IMR-90 (cell line): ENCODE data around the gene SMYD4. TPM values are rescaled to one million over a fixed set of nuclear protein-coding genes. Genes with fewer than 3 reads are reported as not detected.

Source experiments
- ATAC-seq: fragments of 200-7000 bp; cut with Tn5 transposase; 2 replicates; pipeline ENCODE4 v1.9.1; 2020; ENCODE audit warnings: low read depth, mild to moderate bottlenecking, moderate library complexity
- BruUV-seq: library from RNA; stranded (reverse); fragments of 400-500 nt; replicated peaks from 2 replicates; lab custom pipeline; 2021; lab: Mats Ljungman, UMichigan
- CTCF ChIA-PET: fragments of 300-600 bp; formaldehyde crosslinking; extraction: SDS; loops from one replicate; lab custom pipeline; 2021; ENCODE audit warnings: antibody characterized with exemption; lab: Yijun Ruan, JAX
- POLR2A ChIA-PET: fragments of 300-600 bp; sonication (Branson Sonifier 250); formaldehyde crosslinking; loops from one replicate; lab custom pipeline; 2022; ENCODE audit warnings: antibody characterized with exemption; ENCODE audit not compliant: unreplicated experiment; lab: Charles Lee
- DNase-seq: peaks from one replicate; pipeline ENCODE4 v3.0.0; 2013
- H2AFZ ChIP-seq: replicated peaks from 2 replicates; pipeline ENCODE3; 2013; ENCODE audit warnings: low read length, mild to moderate bottlenecking; ENCODE audit not compliant: poor library complexity
- H2AK5ac ChIP-seq: 2 replicates; pipeline ENCODE4 v1.6.1; 2013; ENCODE audit warnings: low read depth, low read length, inconsistent platforms
- H2AK9ac ChIP-seq: replicated peaks from 2 replicates; pipeline ENCODE3; 2013; ENCODE audit warnings: mild to moderate bottlenecking, low read depth, low read length, moderate library complexity; ENCODE audit not compliant: poor library complexity
- H2BK120ac ChIP-seq: 2 replicates; pipeline ENCODE4 v1.6.1; 2013; ENCODE audit warnings: low read depth, low read length, inconsistent platforms
- H2BK15ac ChIP-seq: 3 replicates; pipeline ENCODE4 v1.6.1; 2013; ENCODE audit warnings: low read depth, low read length, inconsistent platforms
- H2BK20ac ChIP-seq: 2 replicates; pipeline ENCODE4 v1.6.1; 2013; ENCODE audit warnings: low read depth, mild to moderate bottlenecking, inconsistent platforms, low read length, moderate library complexity
- H2BK5ac ChIP-seq: 2 replicates; pipeline ENCODE4 v1.6.1; 2013; ENCODE audit warnings: mild to moderate bottlenecking, low read depth, low read length, inconsistent platforms; ENCODE audit not compliant: poor library complexity, severe bottlenecking
- H3K14ac ChIP-seq: replicated peaks from 2 replicates; pipeline ENCODE4 v1.6.1; 2013; ENCODE audit warnings: low read depth, low read length, inconsistent platforms
- H3K18ac ChIP-seq: 2 replicates; pipeline ENCODE4 v1.6.1; 2013; ENCODE audit warnings: low read depth, low read length, control low read depth
- H3K23ac ChIP-seq: 2 replicates; pipeline ENCODE4 v1.6.1; 2013; ENCODE audit warnings: low read depth, low read length, inconsistent platforms
- H3K27ac ChIP-seq: 2 replicates; pipeline ENCODE4 v1.5.1; 2013; ENCODE audit warnings: mild to moderate bottlenecking, control low read depth, low read length; ENCODE audit not compliant: insufficient read depth
- H3K27me3 ChIP-seq: 2 replicates; pipeline ENCODE4 v1.6.1; 2013; ENCODE audit warnings: low read length; ENCODE audit not compliant: control insufficient read depth, insufficient read depth
- H3K36me3 ChIP-seq: 2 replicates; pipeline ENCODE4 v1.6.1; 2013; ENCODE audit warnings: low read length, mixed read lengths; ENCODE audit not compliant: control insufficient read depth, insufficient read depth
- H3K4ac ChIP-seq: 2 replicates; pipeline ENCODE4 v1.6.1; 2013; ENCODE audit warnings: low read depth, low read length, inconsistent platforms
- H3K4me1 ChIP-seq: 2 replicates; pipeline ENCODE4 v1.6.1; 2013; ENCODE audit warnings: low read length, mixed read lengths; ENCODE audit not compliant: control insufficient read depth, insufficient read depth
- H3K4me2 ChIP-seq: 2 replicates; pipeline ENCODE4 v1.6.1; 2013; ENCODE audit warnings: low read depth, mild to moderate bottlenecking, control low read depth, low read length, moderate library complexity
- H3K4me3 ChIP-seq: 2 replicates; pipeline ENCODE4 v1.5.1; 2013; ENCODE audit warnings: low read depth, mild to moderate bottlenecking, control low read depth, low read length, moderate library complexity; ENCODE audit not compliant: insufficient read depth
- H3K56ac ChIP-seq: 2 replicates; pipeline ENCODE4 v1.6.1; 2013; ENCODE audit warnings: low read length, inconsistent platforms; ENCODE audit not compliant: insufficient read depth; ENCODE audit errors: extremely low read depth
- H3K79me1 ChIP-seq, 2 experiments: 2 replicates each; pipeline ENCODE4 v1.6.1; 2013; ENCODE audit warnings: low read length in 2 of 2, inconsistent platforms in 1 of 2, low read depth in 1 of 2
- H3K9ac ChIP-seq: 2 replicates; pipeline ENCODE4 v1.6.1; 2013; ENCODE audit warnings: low read depth, low read length, control low read depth
- H3K9me1 ChIP-seq: 2 replicates; pipeline ENCODE4 v1.6.1; 2013; ENCODE audit warnings: low read length, inconsistent platforms; ENCODE audit not compliant: insufficient read depth
- H3K9me3 ChIP-seq: 2 replicates; pipeline ENCODE4 v1.6.1; 2013; ENCODE audit warnings: low read length; ENCODE audit not compliant: control insufficient read depth, insufficient read depth
- H4K20me1 ChIP-seq: 2 replicates; pipeline ENCODE4 v1.6.1; 2013; ENCODE audit warnings: low read length, inconsistent platforms; ENCODE audit not compliant: insufficient read depth
- H4K5ac ChIP-seq: 2 replicates; pipeline ENCODE4 v1.6.1; 2013; ENCODE audit warnings: mild to moderate bottlenecking, low read depth, low read length, control low read depth
- H4K8ac ChIP-seq, 2 experiments: 2 replicates each; pipeline ENCODE4 v1.6.1; 2013; ENCODE audit warnings: low read depth in 2 of 2, low read length in 2 of 2, control low read depth in 1 of 2, inconsistent platforms in 1 of 2
- H4K91ac ChIP-seq: 2 replicates; pipeline ENCODE4 v1.6.1; 2013; ENCODE audit warnings: low read depth, low read length, inconsistent platforms; ENCODE audit not compliant: insufficient read depth
- CHD1 ChIP-seq: IDR thresholded peaks from 2 replicates; pipeline ENCODE4 v1.6.1; 2012; ENCODE audit warnings: low read depth, low read length, improper control_type of control experiment
- FOS ChIP-seq: fragments of 150-350 bp; IDR thresholded peaks from 2 replicates; pipeline ENCODE4 v1.6.1; 2016; ENCODE audit warnings: low read depth, low read length
- MAFK ChIP-seq: IDR thresholded peaks from 2 replicates; pipeline ENCODE4 v1.6.1; 2012; ENCODE audit warnings: low read depth, low read length, improper control_type of control experiment
- MAZ ChIP-seq: IDR thresholded peaks from 2 replicates; pipeline ENCODE4 v1.6.1; 2012; ENCODE audit warnings: low read depth, mild to moderate bottlenecking, low read length, improper control_type of control experiment, moderate library complexity, borderline replicate concordance
- MXI1 ChIP-seq: IDR thresholded peaks from 2 replicates; pipeline ENCODE4 v1.6.1; 2012; ENCODE audit warnings: low read depth, mild to moderate bottlenecking, low read length, moderate library complexity, borderline replicate concordance
- NFE2L2 ChIP-seq: fragments of 150-350 bp; IDR thresholded peaks from 2 replicates; pipeline ENCODE4 v1.6.1; 2016; ENCODE audit warnings: low read depth, mild to moderate bottlenecking, low read length
- POLR2A ChIP-seq: IDR thresholded peaks from 2 replicates; pipeline ENCODE4 v1.6.1; 2012; ENCODE audit warnings: mild to moderate bottlenecking, low read depth, low read length
- RAD21 ChIP-seq: IDR thresholded peaks from 2 replicates; pipeline ENCODE4 v1.6.1; 2012; ENCODE audit warnings: low read length, improper control_type of control experiment
- RCOR1 ChIP-seq: IDR thresholded peaks from 2 replicates; pipeline ENCODE4 v1.6.1; 2012; ENCODE audit warnings: mild to moderate bottlenecking, low read length, improper control_type of control experiment; ENCODE audit not compliant: insufficient replicate concordance
- WGBS, 2 experiments: methylation state at CpG; one replicate each; pipeline versions ENCODE4 v1.1.5 to v1.1.7; 2013; ENCODE audit warnings: missing lambda C conversion rate in 2 of 2; ENCODE audit not compliant: insufficient read length in 1 of 2; ENCODE audit errors: extremely low coverage in 2 of 2; 5-methylcytosine and 5-hydroxymethylcytosine counted together
- dilution Hi-C: fragments of 300-500 bp; cut with HindIII; formaldehyde crosslinking; loops from one replicate; pipeline ENCODE4 v1.14.3; 2018; ENCODE audit warnings: low sequenced_read_pairs; ENCODE audit not compliant: unreplicated experiment
- in situ Hi-C: fragments of 300-500 bp; cut with MboI; formaldehyde crosslinking; loops from 3 replicates; pipeline ENCODE4 v1.14.3; 2019; ENCODE audit warnings: low sequenced_read_pairs, inconsistent platforms, mixed read lengths
- intact Hi-C: fragments of 100-400 bp; cut with micrococcal nuclease; formaldehyde crosslinking; loops from 2 replicates; pipeline ENCODE4 v1.10.0; 2022
- polyA plus RNA-seq, 3 experiments: library from polyadenylated mRNA; depleted of rRNA; stranded (reverse); fragments of >200 nt; gene quantifications; 2 replicates each; pipeline ENCODE4 v1.2.3, GENCODE V29; 2012; ENCODE audit warnings: low replicate concordance in 1 of 3
- total RNA-seq: library from RNA; depleted of rRNA; stranded (reverse); fragments of >200 nt; gene quantifications from 2 replicates; pipeline ENCODE4 v1.2.3, GENCODE V29; 2012
- TF ChIP-seq, protein P1 (sequence below): fragments of 150-350 bp; IDR thresholded peaks from 2 replicates; pipeline ENCODE4 v1.6.1; 2017; ENCODE audit warnings: mild to moderate bottlenecking, antibody characterized with exemption, low read length, low read depth
- TF ChIP-seq, protein P2 (sequence below): conservative IDR thresholded peaks from 2 replicates; pipeline ENCODE4 v1.5.1; 2012; ENCODE audit warnings: mild to moderate bottlenecking, low read depth, low read length, improper control_type of control experiment

Gene SMYD4
- total and polyA plus RNA-seq, 2 of the 4 experiments (the other 2 are of a cell fraction), result 5.3 to 7.2 TPM

DNA sequence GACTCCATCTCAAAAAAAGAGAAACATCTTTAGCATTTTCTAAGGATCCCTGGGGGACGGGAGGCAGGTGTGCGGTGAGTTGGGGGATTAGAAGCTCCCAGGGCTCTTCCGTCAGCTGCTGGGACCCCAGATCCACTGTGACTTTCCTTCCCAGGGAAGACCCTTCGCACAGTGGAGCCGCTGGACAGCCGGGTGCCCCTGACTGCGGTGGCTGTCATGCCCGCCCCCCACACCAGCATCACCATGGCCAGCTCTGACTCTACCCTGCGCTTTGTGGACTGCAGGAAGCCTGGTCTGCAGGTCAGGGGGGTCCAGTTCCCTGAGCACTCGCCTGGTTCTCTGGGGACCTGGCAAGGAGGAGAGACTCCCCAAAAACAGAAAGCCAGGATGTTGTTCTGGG, 94.3 kb downstream of the SMYD4 start:
- no peak overlapping the region for H2AK9ac ChIP-seq
- H2AFZ ChIP-seq, result no peak overlapping the region
- ATAC-seq, result no peak
- H3K18ac ChIP-seq, result no peak overlapping the region
- no peak overlapping the region for H4K5ac ChIP-seq
- no TSS peak for BruUV-seq
- H3K27ac ChIP-seq, result no peak overlapping the region
- H4K20me1 ChIP-seq, result no peaks in the 10 kb centered on the region
- no peak overlapping the region for H3K4me2 ChIP-seq
- CTCF ChIA-PET, result no interaction called here
- no peak for DNase-seq
- H2BK20ac ChIP-seq, result no peak overlapping the region
- no peaks in the 10 kb centered on the region for H3K27me3 ChIP-seq
- no peak overlapping the region for H2BK5ac ChIP-seq
- H2BK15ac ChIP-seq, result no peak overlapping the region
- no peak overlapping the region for H3K4ac ChIP-seq
- no peak overlapping the region for H4K8ac ChIP-seq
- H3K4me3 ChIP-seq, result no peak overlapping the region
- H3K9ac ChIP-seq, result no peak overlapping the region
- H3K9me1 ChIP-seq, result peaks cover 5% of the 10 kb centered on the region; the same call in 1 of the 2 replicates
- WGBS, 2 experiments, result no CpG with 5 or more reads among the region's 10 CpGs
- no peak overlapping the region for H2AK5ac ChIP-seq
- no peak overlapping the region for H4K91ac ChIP-seq
- peaks cover 8% of the 10 kb centered on the region for H3K4me1 ChIP-seq
- POLR2A ChIA-PET, result no interaction called here
- in situ Hi-C loops (no loop called here), dilution Hi-C loops (no loop called here), intact Hi-C loops (no loop called here)
- H3K9me3 ChIP-seq, result no peaks in the 10 kb centered on the region
- H3K23ac ChIP-seq, result no peak overlapping the region
- peaks cover 21% of the 10 kb centered on the region for H3K36me3 ChIP-seq
- no peak overlapping the region for H3K14ac ChIP-seq
- no peak overlapping the region for H2BK120ac ChIP-seq
- H3K56ac ChIP-seq, result no peak overlapping the region
- TF ChIP-seq MAFK, result no peak
- no peak for TF ChIP-seq FOS
- TF ChIP-seq MAZ, result no peak
- no peak for TF ChIP-seq NFE2L2
- TF ChIP-seq MXI1, result no peak
- no peak for TF ChIP-seq POLR2A
- TF ChIP-seq CHD1, result no peak
- no peak for TF ChIP-seq RAD21
- TF ChIP-seq, protein P1, sequence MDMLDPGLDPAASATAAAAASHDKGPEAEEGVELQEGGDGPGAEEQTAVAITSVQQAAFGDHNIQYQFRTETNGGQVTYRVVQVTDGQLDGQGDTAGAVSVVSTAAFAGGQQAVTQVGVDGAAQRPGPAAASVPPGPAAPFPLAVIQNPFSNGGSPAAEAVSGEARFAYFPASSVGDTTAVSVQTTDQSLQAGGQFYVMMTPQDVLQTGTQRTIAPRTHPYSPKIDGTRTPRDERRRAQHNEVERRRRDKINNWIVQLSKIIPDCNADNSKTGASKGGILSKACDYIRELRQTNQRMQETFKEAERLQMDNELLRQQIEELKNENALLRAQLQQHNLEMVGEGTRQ, result no peak
- TF ChIP-seq, protein P2, sequence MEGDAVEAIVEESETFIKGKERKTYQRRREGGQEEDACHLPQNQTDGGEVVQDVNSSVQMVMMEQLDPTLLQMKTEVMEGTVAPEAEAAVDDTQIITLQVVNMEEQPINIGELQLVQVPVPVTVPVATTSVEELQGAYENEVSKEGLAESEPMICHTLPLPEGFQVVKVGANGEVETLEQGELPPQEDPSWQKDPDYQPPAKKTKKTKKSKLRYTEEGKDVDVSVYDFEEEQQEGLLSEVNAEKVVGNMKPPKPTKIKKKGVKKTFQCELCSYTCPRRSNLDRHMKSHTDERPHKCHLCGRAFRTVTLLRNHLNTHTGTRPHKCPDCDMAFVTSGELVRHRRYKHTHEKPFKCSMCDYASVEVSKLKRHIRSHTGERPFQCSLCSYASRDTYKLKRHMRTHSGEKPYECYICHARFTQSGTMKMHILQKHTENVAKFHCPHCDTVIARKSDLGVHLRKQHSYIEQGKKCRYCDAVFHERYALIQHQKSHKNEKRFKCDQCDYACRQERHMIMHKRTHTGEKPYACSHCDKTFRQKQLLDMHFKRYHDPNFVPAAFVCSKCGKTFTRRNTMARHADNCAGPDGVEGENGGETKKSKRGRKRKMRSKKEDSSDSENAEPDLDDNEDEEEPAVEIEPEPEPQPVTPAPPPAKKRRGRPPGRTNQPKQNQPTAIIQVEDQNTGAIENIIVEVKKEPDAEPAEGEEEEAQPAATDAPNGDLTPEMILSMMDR, result no peak
- no peak for TF ChIP-seq RCOR1
- peaks cover 0 to 11% of the 10 kb centered on the region in 2 experiments; a peak in 1 of 4 replicates for H3K79me1 ChIP-seq
